MCF 10A (cell line): ENCODE measurements around the gene BRD1. TPM values are rescaled to one million over a fixed set of nuclear protein-coding genes. Genes with fewer than 3 reads are reported as not detected.

Experiments used
- BruUV-seq: library from RNA; stranded (reverse); fragments of 400-500 nt; replicated peaks from 2 replicates; lab custom pipeline; 2021; lab: Mats Ljungman, UMichigan
- CTCF ChIA-PET: fragments of 300-600 bp; sonication (Branson Sonifier 250); formaldehyde crosslinking; extraction: SDS; loops from one replicate; lab custom pipeline; 2021; ENCODE audit warnings: antibody characterized with exemption, inconsistent platforms; lab: Yijun Ruan, JAX
- POLR2A ChIA-PET: fragments of 300-600, 350-650 bp; sonication (Branson Sonifier 250); formaldehyde crosslinking; extraction: SDS; loops from one replicate; lab custom pipeline; 2020; ENCODE audit warnings: antibody characterized with exemption, inconsistent platforms; lab: Yijun Ruan, JAX
- DNase-seq: peaks from one replicate; pipeline ENCODE4 v3.0.0-alpha.2; 2018; ENCODE audit not compliant: unreplicated experiment
- H3K27ac Mint-ChIP-seq: one replicate; pipeline ENCODE4 v1.8.0; 2022; ENCODE audit warnings: mild to moderate bottlenecking, low read depth, mixed read lengths; ENCODE audit not compliant: unreplicated experiment
- H3K27me3 Mint-ChIP-seq: one replicate; pipeline ENCODE4 v1.8.0; 2022; ENCODE audit warnings: mixed read lengths; ENCODE audit not compliant: insufficient read depth, unreplicated experiment
- H3K36me3 Mint-ChIP-seq: one replicate; pipeline ENCODE4 v1.8.0; 2022; ENCODE audit warnings: mild to moderate bottlenecking, moderate library complexity, mixed read lengths; ENCODE audit not compliant: insufficient read depth, unreplicated experiment
- H3K4me1 Mint-ChIP-seq: one replicate; pipeline ENCODE4 v1.8.0; 2022; ENCODE audit warnings: mixed read lengths; ENCODE audit not compliant: insufficient read depth, unreplicated experiment
- H3K4me3 Mint-ChIP-seq: one replicate; pipeline ENCODE4 v1.8.0; 2022; ENCODE audit warnings: mild to moderate bottlenecking, moderate library complexity, mixed read lengths; ENCODE audit not compliant: unreplicated experiment
- H3K9me3 Mint-ChIP-seq: one replicate; pipeline ENCODE4 v1.8.0; 2022; ENCODE audit warnings: mixed read lengths; ENCODE audit not compliant: unreplicated experiment
- CTCF ChIP-seq: fragments of 200-600 bp; IDR thresholded peaks from one replicate; pipeline ENCODE4 v1.8.0; 2022; ENCODE audit warnings: antibody characterized with exemption, mild to moderate bottlenecking; ENCODE audit not compliant: unreplicated experiment
- intact Hi-C: fragments of 100-400 bp; cut with micrococcal nuclease; formaldehyde crosslinking; loops from 2 replicates; pipeline ENCODE4 v1.14.1; 2022
- total RNA-seq: library from RNA; stranded (reverse); gene quantifications from 2 replicates; pipeline ENCODE4 v1.2.3, GENCODE V29; 2022

The BRD1 gene
- total RNA-seq, 1 experiment from 2014 or later: 48.1 TPM

- H3K4me3 Mint-ChIP-seq: no peak overlapping the region
- CTCF ChIA-PET: no interaction called here
- TF ChIP-seq CTCF: no peak
- POLR2A ChIA-PET: no interaction called here
- H3K36me3 Mint-ChIP-seq: peaks cover 56% of the 10 kb centered on the region
- BruUV-seq: TSS peak; percentile 82
- intact Hi-C loops: no loop called here
- no peak for DNase-seq
- H3K27ac Mint-ChIP-seq: no peak overlapping the region
- H3K9me3 Mint-ChIP-seq: no peaks in the 10 kb centered on the region
- H3K4me1 Mint-ChIP-seq: no peaks in the 10 kb centered on the region
- H3K27me3 Mint-ChIP-seq: no peaks in the 10 kb centered on the region
Observed at GRCh38 chr22:49773531-49773930, 54.1 kb downstream of the BRD1 start.

GRCh38 chr22:49772692-49773091 lies 55.0 kb downstream of the BRD1 start:
- H3K4me1 Mint-ChIP-seq: no peaks in the 10 kb centered on the region
- no peak overlapping the region for H3K4me3 Mint-ChIP-seq
- no TSS peak for BruUV-seq
- no peak overlapping the region for H3K27ac Mint-ChIP-seq
- intact Hi-C loops: no loop called here
- POLR2A ChIA-PET: no interaction called here
- CTCF ChIA-PET: no interaction called here
- no peak for TF ChIP-seq CTCF
- H3K36me3 Mint-ChIP-seq: peaks cover 54% of the 10 kb centered on the region
- no peaks in the 10 kb centered on the region for H3K9me3 Mint-ChIP-seq
- H3K27me3 Mint-ChIP-seq: no peaks in the 10 kb centered on the region
- DNase-seq: no peak

- no peak for DNase-seq
- BruUV-seq: no TSS peak
- Mint-ChIP-seq H3K4me1 (no peaks in the 10 kb centered on the region), H3K27ac (no peak overlapping the region), H3K9me3 (peaks cover 10% of the 10 kb centered on the region), H3K4me3 (no peak overlapping the region), H3K36me3 (peaks cover 45% of the 10 kb centered on the region), H3K27me3 (no peaks in the 10 kb centered on the region)
- CTCF ChIA-PET: no interaction called here
- POLR2A ChIA-PET: no interaction called here
- intact Hi-C loops: no loop called here
- TF ChIP-seq CTCF: no peak
Observed at GRCh38 chr22:49771266-49772065, 56.2 kb downstream of the BRD1 start.

GRCh38 chr22:49770547-49771265 lies 57.0 kb downstream of the BRD1 start:
- Mint-ChIP-seq H3K4me3 (no peak overlapping the region), H3K4me1 (no peaks in the 10 kb centered on the region), H3K36me3 (peaks cover 45% of the 10 kb centered on the region), H3K27me3 (no peaks in the 10 kb centered on the region), H3K9me3 (peaks cover 14% of the 10 kb centered on the region), H3K27ac (no peak overlapping the region)
- no peak for DNase-seq
- no peak for TF ChIP-seq CTCF
- no TSS peak for BruUV-seq
- ChIA-PET POLR2A (no interaction called here), CTCF (interaction anchor here (0.7 kb wide), 1 partner anchor 46 kb away, joined by 5 read pairs; no protein-coding TSS in a partner anchor)
- intact Hi-C loops: no loop called here
